Stimulated activated CD8-positive, alpha-beta memory T cell treated with anti-CD3 and anti-CD28 coated beads, Interleukin-12 subunit alpha, Interleukin-12 subunit beta, amount 100 ng/mL, for 4 hours (primary cell): ENCODE measurements around the gene GAB4.
"Not testable (repeated sequence)": the region's sequence is repeated elsewhere in the genome, so short reads cannot be mapped to it uniquely, and the experiment has no call there.

Experiments
- DNase-seq: peaks from one replicate; pipeline ENCODE4 v3.0.0-alpha.2; 2020; ENCODE audit warnings: low read depth

GAB4 gene, protein sequence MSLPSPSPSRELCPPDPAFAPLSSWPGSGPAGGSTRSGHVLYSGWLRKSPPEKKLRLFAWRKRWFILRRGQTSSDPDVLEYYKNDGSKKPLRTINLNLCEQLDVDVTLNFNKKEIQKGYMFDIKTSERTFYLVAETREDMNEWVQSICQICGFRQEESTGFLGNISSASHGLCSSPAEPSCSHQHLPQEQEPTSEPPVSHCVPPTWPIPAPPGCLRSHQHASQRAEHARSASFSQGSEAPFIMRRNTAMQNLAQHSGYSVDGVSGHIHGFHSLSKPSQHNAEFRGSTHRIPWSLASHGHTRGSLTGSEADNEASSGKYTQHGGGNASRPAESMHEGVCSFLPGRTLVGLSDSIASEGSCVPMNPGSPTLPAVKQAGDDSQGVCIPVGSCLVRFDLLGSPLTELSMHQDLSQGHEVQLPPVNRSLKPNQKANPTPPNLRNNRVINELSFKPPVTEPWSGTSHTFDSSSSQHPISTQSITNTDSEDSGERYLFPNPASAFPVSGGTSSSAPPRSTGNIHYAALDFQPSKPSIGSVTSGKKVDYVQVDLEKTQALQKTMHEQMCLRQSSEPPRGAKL

DNA sequence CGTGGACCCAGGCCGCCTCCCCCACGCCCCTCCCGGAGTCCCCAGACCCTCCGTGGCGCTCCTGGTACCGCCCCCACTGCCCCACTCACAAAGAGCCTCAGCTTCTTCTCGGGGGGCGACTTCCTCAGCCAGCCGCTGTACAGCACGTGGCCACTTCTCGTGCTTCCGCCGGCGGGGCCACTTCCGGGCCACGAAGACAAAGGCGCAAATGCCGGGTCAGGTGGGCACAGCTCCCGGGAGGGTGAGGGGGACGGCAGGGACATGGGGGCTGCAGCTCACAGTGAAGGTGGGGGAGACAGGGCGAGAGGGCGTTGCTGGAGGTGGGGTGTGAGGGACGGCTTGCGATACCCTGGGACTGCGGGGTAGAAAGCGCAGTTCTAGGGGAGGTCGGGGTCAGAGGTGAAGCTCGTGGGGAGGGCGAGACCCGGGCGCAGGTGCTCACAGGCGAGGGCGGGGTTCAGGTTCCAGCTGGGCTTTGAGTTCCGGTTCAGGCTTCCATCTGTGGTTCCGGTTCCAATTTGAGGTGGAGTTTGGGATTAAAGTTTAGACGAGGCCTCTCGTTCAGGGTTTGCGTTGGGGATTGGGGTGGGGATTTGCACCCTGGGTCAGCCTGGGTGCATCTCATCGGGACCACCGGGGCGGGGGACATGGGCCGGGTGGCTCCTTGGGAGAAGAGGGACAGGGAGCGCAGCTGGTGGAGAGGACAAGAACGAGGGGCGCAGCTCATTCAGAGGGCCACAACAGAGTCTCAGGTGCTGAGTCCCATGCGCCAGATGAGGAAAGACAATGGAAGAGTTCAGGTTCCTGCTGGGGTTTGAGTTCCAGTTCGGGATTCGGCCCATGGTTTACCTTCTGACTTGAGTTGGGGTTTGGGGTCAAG, at the start of gene GAB4:
GAB4 (minus strand) TSS at position 371 of the 880 bp plus-strand sequence; CDS start at position 263, 108 bp downstream.
- DNase-seq, result no peak

DNA sequence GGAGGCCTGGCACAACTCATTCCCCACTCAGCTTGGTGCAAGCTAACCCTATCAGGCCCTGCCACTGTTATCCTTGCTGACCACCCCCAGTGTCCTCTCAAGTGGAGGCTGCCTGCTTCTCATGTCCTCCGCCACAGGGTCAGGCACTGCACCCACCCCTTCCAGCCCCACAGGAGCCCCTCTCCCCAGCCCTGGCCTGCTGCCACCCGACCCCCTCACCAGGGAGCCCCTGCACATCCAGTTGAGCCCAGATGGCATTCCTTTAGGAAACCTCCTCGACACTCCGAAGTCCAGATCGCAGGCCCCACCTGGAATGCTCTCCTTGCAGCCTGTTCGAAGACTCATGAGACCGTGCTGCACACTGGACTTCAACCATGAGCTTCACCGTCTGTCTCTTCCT, 48.8 kb upstream of the GAB4 start:
- no peak for DNase-seq

DNA sequence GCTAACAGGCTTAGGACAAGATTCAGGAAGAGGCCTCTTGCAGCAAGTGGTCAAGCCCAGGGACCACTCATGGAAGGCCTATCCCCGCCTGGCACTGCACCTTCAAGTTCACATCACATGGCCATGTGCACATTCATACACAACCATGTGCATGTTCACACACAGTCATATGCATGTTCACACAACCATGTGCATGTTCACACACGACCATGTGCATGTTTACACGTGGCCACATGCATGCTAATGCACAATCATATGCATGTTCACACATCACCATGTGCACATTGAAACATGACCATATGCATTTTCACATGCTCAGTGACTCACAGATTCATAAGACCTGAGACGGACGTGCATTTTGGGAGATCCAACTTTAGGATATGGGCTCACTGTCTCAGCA, 48.0 kb upstream of the GAB4 start:
- DNase-seq, result no peak

DNA sequence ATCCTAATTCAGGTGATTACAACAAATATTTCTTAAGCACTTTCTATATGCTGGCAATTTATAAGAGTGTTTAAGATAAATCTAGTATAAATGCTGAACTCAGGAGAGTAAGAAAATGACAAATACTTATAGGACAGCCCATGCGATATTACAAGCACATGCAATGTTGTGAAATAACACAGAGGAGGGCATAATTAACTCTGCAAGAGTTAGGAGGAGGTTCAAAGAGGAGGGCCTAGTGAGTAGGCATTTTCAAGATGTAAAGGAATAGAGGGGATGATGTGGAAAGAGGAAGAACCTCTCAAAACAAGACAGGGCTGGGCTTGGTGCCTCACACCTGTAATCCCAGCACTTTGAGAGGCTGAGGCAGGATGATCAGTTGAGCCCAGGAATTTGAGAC, 39.6 kb upstream of the GAB4 start:
- no peak for DNase-seq

DNA sequence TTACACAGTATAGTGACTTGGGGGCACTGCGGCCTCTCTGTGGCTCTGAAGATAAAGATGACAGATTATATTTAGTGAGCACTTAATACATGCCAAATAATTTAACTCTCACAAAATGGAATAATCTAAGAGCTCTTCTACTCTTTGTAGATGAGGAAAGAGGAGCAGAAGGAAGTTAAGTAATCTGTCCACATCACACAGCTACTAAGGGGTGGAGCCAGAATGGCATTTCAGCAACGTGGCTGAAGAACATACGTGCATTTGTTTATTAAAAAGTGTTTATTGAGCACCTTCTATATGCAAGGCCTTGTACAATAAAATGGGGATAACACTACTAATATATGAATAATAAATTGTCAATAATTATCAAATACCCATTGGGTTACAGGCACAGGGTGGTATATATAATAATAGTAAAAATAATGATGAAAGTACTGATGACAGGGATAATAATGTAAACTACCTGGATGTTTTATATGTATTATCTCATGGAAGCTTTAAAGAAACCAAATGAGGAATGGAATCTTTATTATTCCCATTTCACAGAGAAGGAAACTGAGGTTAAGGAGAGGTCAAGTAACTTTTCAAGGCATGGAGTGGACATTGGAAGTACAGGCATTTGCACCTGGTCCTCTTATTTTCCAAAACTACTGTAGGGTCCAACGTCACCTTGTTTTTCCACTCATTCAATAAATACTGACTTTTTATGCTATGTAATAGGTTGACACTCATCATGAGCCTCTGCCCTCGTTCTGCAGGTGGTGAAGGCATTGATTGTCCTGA, 38.7 kb upstream of the GAB4 start:
- DNase-seq, result no peak

DNA sequence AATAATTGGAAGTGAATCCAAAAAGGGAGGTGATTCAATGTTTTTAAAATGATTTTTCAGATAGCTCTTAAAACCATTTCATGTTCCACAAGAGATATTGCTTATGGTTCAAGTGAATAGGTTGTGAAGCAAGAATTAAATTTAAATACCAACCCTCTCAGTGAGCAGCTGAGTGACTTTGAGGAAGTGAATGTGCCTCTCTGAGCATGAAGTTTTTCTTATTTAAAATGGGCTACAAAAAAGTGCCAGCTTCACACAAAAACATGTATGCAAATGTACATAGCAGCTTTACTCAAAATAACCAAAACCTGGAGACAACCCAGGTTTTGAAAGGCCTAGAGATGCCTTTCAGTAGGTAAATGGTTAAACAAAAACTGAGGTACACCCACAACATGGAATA, 35.5 kb upstream of the GAB4 start:
- no peak for DNase-seq

DNA sequence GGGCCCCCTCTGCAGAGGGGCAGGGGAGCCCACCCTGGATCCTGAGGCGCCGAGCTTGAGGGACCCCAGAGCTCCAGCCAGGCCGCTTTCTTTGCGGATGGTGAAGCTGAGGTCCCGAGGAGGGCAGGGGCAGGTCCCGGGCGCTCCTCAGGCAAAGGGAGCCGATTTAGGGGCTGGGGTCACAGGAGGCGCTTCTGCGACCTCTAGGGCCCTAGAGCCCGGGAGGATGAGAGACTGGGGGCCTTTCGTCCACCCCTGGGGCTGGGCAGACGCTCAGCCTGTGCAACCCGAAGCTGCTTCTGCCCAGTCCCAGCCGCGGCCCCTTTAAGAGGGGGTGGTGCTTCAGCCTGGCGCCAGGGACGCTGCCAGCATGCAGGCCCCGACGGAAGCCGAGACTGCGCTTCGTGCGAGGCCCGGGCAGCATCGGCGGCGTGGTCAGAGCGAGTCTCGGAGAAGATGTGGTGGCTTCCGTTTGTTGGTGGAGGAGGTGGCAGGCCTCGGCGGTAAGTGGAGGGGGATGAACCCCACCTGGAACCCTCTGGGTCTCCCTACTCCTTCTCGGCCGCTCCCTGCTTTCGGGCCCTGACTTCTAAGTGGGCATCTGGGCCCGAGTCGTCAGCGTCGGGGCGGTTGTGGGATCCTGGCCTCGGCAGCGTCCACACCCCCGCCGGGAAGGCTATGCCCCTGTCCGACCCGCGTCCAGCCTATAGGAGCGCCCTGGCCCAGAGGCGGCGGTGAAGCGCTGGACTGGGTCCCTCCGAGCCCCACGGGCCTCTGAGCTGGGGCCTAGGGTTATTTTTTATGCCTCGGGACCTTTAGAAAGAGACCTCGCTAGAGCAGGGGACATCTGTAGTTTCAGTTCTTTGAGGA, 29.1 kb upstream of the GAB4 start:
- DNase-seq, result not testable (repeated sequence)

DNA sequence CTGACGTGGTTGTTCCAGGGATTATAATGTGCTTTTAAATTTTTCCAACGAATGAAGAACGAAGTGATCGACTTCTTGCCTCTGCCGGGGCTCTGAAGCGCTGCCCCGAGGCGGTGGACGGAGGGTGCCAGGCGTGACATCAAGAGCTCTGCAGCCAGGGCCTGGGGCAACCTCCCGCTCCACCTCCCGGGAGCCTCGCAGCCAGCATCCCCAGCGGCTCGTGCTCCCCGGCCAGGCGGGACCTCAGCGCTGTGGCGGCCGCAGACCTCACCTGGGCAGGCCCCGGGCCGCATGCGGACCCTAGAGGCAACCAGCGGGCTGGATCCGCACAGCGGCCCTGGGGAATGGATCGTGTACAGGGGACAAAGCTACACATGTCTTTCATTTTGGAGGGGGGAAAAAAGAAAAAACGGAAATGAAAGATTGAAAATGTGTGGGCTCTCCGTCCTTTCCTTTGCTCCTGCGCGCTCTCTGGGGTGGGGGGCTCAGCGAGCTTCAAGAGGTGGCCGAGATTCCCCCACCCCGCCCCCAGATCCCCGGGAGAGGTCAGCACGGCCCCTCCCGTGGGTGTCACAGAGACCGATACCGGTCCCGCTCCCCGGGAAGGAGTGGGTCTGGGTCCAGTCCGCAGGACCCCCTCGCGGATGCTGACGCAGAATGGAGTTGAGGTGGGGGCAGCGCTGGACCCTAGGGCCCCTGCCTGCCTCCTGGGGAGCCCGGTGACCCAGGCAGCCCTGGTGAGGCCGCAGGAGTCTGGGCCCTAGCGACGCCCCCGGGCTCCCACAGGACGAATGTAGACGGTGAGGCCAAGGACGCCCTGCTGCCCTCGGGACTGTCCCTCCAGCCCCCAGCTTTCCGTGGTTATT, 28.2 kb upstream of the GAB4 start:
- DNase-seq, result not testable (repeated sequence)

DNA sequence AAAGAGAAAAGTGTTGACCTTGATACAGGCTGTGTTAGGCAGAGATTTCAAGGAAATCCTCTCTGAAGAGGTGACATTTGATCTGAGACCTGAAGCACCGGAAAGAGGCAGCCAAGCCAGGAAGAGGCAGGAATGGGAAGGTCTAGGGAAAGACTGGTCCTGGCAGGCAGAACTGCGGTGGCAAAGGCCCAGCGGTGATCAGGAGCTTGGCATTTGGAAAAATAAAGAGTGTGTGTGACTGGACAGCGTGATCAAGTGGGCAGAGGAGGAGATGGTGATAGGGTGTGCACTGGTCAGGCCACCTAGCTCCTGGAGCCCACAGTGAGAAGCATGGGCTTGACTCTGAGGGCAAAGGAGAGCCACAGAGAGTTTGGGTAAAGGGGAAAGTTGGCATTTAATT, 27.2 kb upstream of the GAB4 start:
- DNase-seq, result no peak

DNA sequence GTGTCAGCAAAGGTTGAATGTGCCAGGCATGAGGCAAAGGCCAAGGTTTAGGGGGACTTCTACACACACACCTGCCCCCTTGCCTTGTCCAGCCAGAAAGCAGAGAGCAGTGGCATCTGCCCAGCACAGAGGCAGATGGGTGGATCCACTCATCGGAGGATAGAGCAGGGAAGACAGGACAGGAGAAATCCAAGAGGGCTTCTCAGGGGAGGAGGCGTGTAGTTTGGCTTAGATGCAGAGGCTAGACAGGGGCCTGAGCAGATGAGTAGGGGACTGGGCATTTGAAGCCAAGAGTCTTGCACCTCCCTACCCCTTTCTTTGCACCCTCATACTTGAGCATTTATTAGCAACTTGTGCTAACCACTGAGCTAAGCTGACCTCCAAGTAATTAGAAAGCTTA, 26.5 kb upstream of the GAB4 start:
- not testable (repeated sequence) for DNase-seq

DNA sequence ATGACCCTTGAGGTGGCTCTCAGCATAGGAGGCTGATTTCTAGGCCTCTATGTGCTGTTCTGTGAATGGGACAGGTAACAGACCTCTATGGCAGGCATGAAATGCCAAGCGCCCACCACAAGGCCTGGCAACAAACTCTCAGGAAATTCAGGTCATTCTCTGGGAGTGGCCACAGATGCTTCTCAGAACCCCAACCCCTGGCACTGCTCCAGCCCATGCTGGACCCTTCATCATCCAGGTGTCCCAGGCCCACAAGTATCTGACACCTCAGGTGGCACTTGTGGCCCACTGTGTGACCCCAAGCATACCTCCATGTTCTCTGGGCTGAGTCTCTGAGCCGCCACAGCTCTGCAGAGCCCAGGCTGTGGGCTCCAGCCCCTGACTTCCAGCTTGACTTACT, 24.3 kb upstream of the GAB4 start:
- not testable (repeated sequence) for DNase-seq

DNA sequence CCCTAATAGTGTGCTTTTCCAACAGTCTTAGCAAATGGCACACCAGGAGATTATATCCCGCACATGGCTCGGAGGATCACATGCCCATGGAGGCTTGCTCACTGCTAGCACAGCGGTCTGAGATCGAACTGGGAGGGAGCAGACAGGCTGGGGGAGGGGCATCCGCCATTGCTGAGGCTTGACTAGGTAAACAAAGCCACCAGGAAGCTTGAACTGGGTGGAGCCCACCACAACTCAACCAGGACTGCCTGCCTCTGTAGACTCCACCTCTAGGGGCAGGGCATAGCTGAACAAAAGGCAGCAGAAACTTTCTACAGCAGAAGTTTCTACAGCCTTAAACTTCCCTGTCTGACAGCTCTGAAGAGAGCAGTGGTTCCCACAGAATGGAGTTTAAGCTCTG, 16.4 kb upstream of the GAB4 start:
- DNase-seq, result not testable (repeated sequence)

DNA sequence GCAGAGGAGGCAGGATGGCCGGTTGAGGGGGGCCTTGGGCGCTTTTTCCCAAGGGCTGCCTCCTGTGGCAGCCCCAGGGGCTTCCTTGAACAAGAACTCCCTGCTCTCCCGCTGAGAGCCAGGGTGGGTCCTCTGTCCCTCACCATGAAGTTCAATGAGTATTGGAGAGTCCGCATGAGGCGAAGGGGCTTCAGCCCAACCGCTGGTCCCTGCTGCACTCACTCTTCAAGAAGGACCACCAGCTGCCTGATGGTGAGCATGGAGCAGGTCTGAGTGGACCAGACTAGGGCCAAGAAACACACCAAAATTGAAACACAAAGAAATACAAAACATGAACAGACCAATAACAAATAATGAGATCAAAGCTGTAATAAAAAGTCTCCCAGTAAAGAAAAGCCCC, 7.5 kb upstream of the GAB4 start:
- DNase-seq, result not testable (repeated sequence)

DNA sequence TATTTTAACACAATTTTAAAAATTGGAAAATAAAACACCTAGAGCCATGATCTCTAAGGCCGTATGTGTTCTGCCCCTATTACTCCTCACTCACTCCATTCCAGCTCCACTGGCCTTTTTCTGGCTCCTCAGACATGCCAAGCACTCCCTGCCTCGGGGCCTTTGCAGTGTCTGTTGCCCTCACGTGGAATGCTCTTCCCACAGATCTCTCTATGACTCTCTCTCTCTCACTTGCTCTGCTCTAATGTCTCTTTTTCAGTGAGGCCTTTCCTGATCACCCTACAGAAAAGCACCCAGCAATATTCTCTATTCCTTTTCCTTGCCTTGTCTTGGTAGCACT, 6.0 kb upstream of the GAB4 start:
- not testable (repeated sequence) for DNase-seq

DNA sequence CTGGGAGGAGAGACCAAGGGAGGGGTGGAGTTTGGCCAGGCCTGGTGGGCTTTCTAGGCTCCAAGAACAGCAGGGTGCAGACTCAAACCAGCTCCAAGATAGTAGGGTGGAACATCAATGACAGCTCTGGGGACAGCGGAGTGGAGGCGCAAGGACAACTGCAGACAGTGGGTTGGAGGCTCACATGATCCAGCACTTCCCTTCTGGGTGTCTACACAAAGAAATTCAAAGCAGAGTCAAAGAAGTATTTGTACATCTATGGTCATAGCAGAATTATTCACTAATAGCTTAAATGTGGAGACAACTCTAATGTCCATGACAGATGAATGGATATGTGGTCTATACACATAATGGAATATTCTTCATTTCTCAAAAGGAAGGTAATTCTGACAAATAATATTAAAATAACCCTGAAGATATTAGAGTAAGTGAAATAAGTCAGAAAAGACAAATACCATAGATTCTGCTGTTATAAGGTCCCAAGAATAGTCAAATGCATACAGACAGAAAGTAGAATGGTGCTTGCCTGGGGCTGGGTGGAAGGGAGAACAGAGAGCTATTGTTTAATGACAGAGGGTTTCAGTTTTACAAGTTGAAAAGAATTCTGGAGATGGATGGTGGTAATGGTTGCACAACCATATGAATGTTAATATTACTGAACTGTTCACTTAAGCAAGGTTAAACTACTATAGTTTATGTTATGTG, 5.5 kb upstream of the GAB4 start:
- no peak for DNase-seq

DNA sequence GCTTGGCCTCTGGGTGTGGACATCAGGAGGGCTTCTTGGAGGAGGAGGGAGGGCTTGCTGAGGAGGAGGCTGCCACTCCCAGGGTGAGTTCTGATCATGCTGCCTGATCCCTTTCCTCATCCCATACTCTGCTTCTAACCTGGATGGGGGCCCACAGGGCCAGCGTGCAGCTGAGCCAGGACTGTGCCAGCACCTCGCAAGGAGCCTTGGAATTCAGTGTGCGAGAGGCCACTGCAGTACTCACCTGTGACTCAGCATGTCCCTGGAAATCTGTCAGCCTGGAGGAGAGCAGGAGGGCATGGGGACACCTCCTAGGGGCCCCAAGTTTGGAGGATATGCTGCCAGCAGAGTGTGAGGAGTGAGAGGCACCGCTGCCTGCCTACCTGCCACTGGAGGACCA, 4.2 kb upstream of the GAB4 start:
- no peak for DNase-seq

DNA sequence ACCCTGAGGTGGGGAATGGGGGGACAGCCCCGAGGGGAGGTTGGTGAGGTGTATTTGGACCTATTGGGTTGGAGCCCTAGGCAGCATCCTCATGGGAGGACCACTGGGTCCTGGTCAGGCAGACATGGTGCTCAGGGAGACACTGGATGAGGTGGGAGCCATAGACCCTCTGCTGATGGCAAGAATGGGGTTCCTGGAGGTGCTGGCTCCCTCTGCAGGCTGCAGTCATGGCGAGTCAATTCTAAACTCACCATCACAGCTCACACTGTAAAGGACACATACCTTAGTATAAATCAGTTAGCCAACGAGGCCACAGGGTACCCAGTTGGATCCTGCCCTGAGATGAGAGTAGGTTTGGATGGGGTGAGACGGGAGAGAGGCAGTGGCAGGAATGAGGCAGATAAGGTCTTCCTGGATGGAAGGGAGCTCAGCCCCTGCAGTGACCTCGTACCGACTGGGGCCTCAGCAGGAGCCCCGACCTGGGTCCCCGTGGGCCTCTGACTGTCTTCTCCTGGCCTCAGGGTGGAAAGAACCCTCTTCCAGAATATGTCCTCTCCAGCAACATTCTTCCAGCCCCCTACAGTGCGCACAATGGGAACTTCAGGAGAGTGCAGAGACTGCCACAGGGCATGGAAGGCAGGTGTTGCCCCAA, 1.7 kb upstream of the GAB4 start:
- no peak for DNase-seq

DNA sequence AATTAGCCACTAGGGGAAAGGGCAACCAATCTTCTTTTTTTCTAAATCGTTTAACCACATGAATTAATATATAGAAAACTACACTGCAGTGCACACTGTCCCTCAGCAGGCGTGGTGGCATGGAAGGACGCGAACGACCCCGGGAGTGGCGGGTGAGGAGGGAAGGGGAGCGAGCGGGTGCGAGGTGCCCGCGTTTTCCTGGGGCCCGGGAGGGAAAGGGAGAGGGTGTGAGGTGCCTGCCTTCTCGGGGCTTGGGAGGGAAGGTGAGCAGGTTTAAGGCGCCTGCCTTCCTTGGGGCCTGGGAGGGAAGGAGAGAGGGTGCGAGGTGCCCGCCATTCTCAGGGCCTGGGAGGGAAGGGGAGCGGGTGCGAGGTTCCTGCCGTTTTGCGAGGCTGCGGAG, 765 bp downstream of the GAB4 start:
- DNase-seq, result no peak

DNA sequence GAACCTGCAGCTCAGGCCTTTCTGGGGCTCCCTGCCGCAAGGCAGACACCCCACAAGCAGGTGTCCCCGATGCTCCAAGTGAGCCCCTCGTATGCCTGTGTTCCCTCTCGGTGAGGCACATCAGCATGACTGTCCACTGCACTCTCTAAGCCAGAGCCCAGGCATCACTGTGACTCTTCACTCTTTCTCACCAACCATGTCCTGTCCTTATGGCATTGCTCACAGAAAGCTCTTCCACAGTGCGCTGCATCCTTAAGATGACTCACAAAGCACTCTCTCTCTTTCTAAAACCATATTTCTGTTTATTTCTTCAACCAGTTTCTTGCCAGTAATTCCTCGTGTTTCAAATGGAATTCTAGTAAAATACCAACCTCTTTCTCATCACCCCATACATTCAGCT, 18.1 kb downstream of the GAB4 start:
- no peak for DNase-seq
